Mesendoderm (in vitro differentiated cells): ENCODE measurements around the gene STAP2.
"Not testable (repeated sequence)": the region's sequence is repeated elsewhere in the genome, so short reads cannot be mapped to it uniquely, and the experiment has no call there.

Source experiments
- DNase-seq: peaks from one replicate; pipeline ENCODE4 v3.0.0; 2013
- H2AK5ac ChIP-seq: 2 replicates; pipeline ENCODE4 v1.6.1; 2013; ENCODE audit warnings: low read length, inconsistent platforms
- H2BK120ac ChIP-seq: 2 replicates; pipeline ENCODE4 v1.6.1; 2013; ENCODE audit warnings: low read depth, mild to moderate bottlenecking, low read length, moderate library complexity, mixed read lengths
- H2BK15ac ChIP-seq: replicated peaks from 2 replicates; pipeline ENCODE4 v1.6.1; 2013; ENCODE audit warnings: low read depth, mild to moderate bottlenecking, moderate library complexity
- H2BK5ac ChIP-seq: 2 replicates; pipeline ENCODE4 v1.6.1; 2013; ENCODE audit warnings: low read length, inconsistent platforms
- H3K18ac ChIP-seq: 2 replicates; pipeline ENCODE4 v1.6.1; 2013; ENCODE audit warnings: mild to moderate bottlenecking, low read length, mixed read lengths
- H3K23ac ChIP-seq: one replicate; pipeline ENCODE4 v1.6.1; 2013; ENCODE audit warnings: low read length
- H3K27ac ChIP-seq: 2 replicates; pipeline ENCODE4 v1.5.1; 2013; ENCODE audit warnings: low read depth, mild to moderate bottlenecking, inconsistent platforms, low read length, moderate library complexity
- H3K27me3 ChIP-seq: 2 replicates; pipeline ENCODE4 v1.6.1; 2013; ENCODE audit warnings: low read length, control low read depth, mild to moderate bottlenecking, inconsistent platforms; ENCODE audit not compliant: insufficient read depth, poor library complexity
- H3K36me3 ChIP-seq: 2 replicates; pipeline ENCODE4 v1.6.1; 2013; ENCODE audit warnings: low read length, inconsistent platforms; ENCODE audit not compliant: control insufficient read depth, insufficient read depth
- H3K4ac ChIP-seq: one replicate; pipeline ENCODE4 v1.6.1; 2013; ENCODE audit warnings: low read depth, mild to moderate bottlenecking, low read length, moderate library complexity
- H3K4me1 ChIP-seq: 2 replicates; pipeline ENCODE4 v1.6.1; 2013; ENCODE audit warnings: low read depth, low read length, inconsistent platforms; ENCODE audit not compliant: control insufficient read depth
- H3K4me2 ChIP-seq: 2 replicates; pipeline ENCODE4 v1.6.1; 2013; ENCODE audit warnings: low read length
- H3K4me3 ChIP-seq: 2 replicates; pipeline ENCODE4 v1.5.1; 2013; ENCODE audit warnings: mild to moderate bottlenecking, low read length
- H3K56ac ChIP-seq: one replicate; pipeline ENCODE4 v1.6.1; 2013; ENCODE audit warnings: low read length
- H3K79me1 ChIP-seq: 2 replicates; pipeline ENCODE4 v1.6.1; 2013; ENCODE audit warnings: low read length, inconsistent platforms
- H3K79me2 ChIP-seq: 2 replicates; pipeline ENCODE4 v1.6.1; 2013; ENCODE audit warnings: mild to moderate bottlenecking, low read length; ENCODE audit not compliant: control insufficient read depth, insufficient read depth
- H3K9ac ChIP-seq: 2 replicates; pipeline ENCODE4 v1.6.1; 2013; ENCODE audit warnings: low read length, inconsistent platforms
- H4K5ac ChIP-seq: one replicate; pipeline ENCODE4 v1.6.1; 2013; ENCODE audit warnings: low read length
- H4K8ac ChIP-seq: one replicate; pipeline ENCODE4 v1.6.1; 2013; ENCODE audit warnings: low read depth, mild to moderate bottlenecking, control low read depth, low read length, moderate library complexity
- WGBS: extraction: QIAGEN DNeasy Blood & Tissue Kit; methylation state at CpG from one replicate; pipeline ENCODE4 v1.1.7; 2013; ENCODE audit warnings: low lambda C conversion rate, missing lambda C conversion rate; ENCODE audit not compliant: insufficient coverage; ENCODE audit errors: extremely low coverage; 5-methylcytosine and 5-hydroxymethylcytosine counted together

The STAP2 gene

GRCh38 chr19:4354282-4354681 lies 15.7 kb upstream of the STAP2 start:
- no peak overlapping the region for H3K4me2 ChIP-seq
- no CpG with 5 or more reads among the region's 12 CpGs for WGBS
- H4K5ac ChIP-seq, result no peak overlapping the region
- H3K4me1 ChIP-seq, result no peaks in the 10 kb centered on the region
- H3K56ac ChIP-seq, result no peak overlapping the region
- H3K9ac ChIP-seq, result no peak overlapping the region
- H3K27ac ChIP-seq, result no peak overlapping the region
- H3K4me3 ChIP-seq, result no peak overlapping the region
- no peaks in the 10 kb centered on the region for H3K27me3 ChIP-seq
- H2AK5ac ChIP-seq, result no peak overlapping the region
- no peaks in the 10 kb centered on the region for H3K79me2 ChIP-seq
- H3K79me1 ChIP-seq, result no peaks in the 10 kb centered on the region
- no peak overlapping the region for H4K8ac ChIP-seq
- no peak overlapping the region for H3K18ac ChIP-seq
- no peak overlapping the region for H3K4ac ChIP-seq
- DNase-seq, result no peak
- no peak overlapping the region for H2BK120ac ChIP-seq
- H3K23ac ChIP-seq, result no peak overlapping the region
- no peak overlapping the region for H2BK5ac ChIP-seq
- peaks cover 3% of the 10 kb centered on the region for H3K36me3 ChIP-seq
- H2BK15ac ChIP-seq, result no peak overlapping the region

- H3K4me3 ChIP-seq, result no peak overlapping the region
- H3K36me3 ChIP-seq, result peaks cover 3% of the 10 kb centered on the region
- no CpG with 5 or more reads among the region's 9 CpGs for WGBS
- H3K9ac ChIP-seq, result no peak overlapping the region
- H3K4ac ChIP-seq, result no peak overlapping the region
- H4K5ac ChIP-seq, result no peak overlapping the region
- no peak overlapping the region for H3K27ac ChIP-seq
- H4K8ac ChIP-seq, result no peak overlapping the region
- no peak overlapping the region for H2BK120ac ChIP-seq
- no peak overlapping the region for H2BK5ac ChIP-seq
- H3K79me1 ChIP-seq, result no peaks in the 10 kb centered on the region
- DNase-seq, result peak; percentile 69
- no peak overlapping the region for H2BK15ac ChIP-seq
- no peaks in the 10 kb centered on the region for H3K79me2 ChIP-seq
- no peak overlapping the region for H3K23ac ChIP-seq
- no peaks in the 10 kb centered on the region for H3K27me3 ChIP-seq
- no peak overlapping the region for H3K18ac ChIP-seq
- no peaks in the 10 kb centered on the region for H3K4me1 ChIP-seq
- no peak overlapping the region for H3K56ac ChIP-seq
- H3K4me2 ChIP-seq, result no peak overlapping the region
- H2AK5ac ChIP-seq, result no peak overlapping the region
These were observed 14.1 kb upstream of the STAP2 start for GRCh38 chr19:4352701-4353121.

- no peak overlapping the region for H3K27ac ChIP-seq
- H3K4me1 ChIP-seq, result no peaks in the 10 kb centered on the region
- no peak overlapping the region for H2BK120ac ChIP-seq
- H3K79me2 ChIP-seq, result no peaks in the 10 kb centered on the region
- H3K4me2 ChIP-seq, result no peak overlapping the region
- H3K56ac ChIP-seq, result no peak overlapping the region
- no peak overlapping the region for H2AK5ac ChIP-seq
- no CpG with 5 or more reads among the region's 9 CpGs for WGBS
- no peak overlapping the region for H2BK15ac ChIP-seq
- no peaks in the 10 kb centered on the region for H3K79me1 ChIP-seq
- H3K4ac ChIP-seq, result no peak overlapping the region
- peaks cover 3% of the 10 kb centered on the region for H3K36me3 ChIP-seq
- H2BK5ac ChIP-seq, result no peak overlapping the region
- H3K27me3 ChIP-seq, result no peaks in the 10 kb centered on the region
- no peak for DNase-seq
- H4K8ac ChIP-seq, result no peak overlapping the region
- no peak overlapping the region for H4K5ac ChIP-seq
- no peak overlapping the region for H3K23ac ChIP-seq
- H3K4me3 ChIP-seq, result no peak overlapping the region
- no peak overlapping the region for H3K9ac ChIP-seq
- no peak overlapping the region for H3K18ac ChIP-seq
These were observed 12.1 kb upstream of the STAP2 start for GRCh38 chr19:4350726-4351125.

GRCh38 chr19:4350111-4350510 lies 11.5 kb upstream of the STAP2 start:
- no peak overlapping the region for H4K5ac ChIP-seq
- H3K4me2 ChIP-seq, result no peak overlapping the region
- no peak overlapping the region for H2BK15ac ChIP-seq
- no CpG with 5 or more reads among the region's 8 CpGs for WGBS
- peaks cover 3% of the 10 kb centered on the region for H3K36me3 ChIP-seq
- H3K4ac ChIP-seq, result no peak overlapping the region
- H4K8ac ChIP-seq, result no peak overlapping the region
- no peaks in the 10 kb centered on the region for H3K79me1 ChIP-seq
- H3K18ac ChIP-seq, result no peak overlapping the region
- no peak overlapping the region for H3K56ac ChIP-seq
- no peak overlapping the region for H2BK5ac ChIP-seq
- H3K4me1 ChIP-seq, result no peaks in the 10 kb centered on the region
- no peak overlapping the region for H2BK120ac ChIP-seq
- no peak overlapping the region for H3K9ac ChIP-seq
- no peaks in the 10 kb centered on the region for H3K27me3 ChIP-seq
- no peaks in the 10 kb centered on the region for H3K79me2 ChIP-seq
- no peak overlapping the region for H3K27ac ChIP-seq
- no peak overlapping the region for H2AK5ac ChIP-seq
- no peak overlapping the region for H3K23ac ChIP-seq
- no peak overlapping the region for H3K4me3 ChIP-seq
- no peak for DNase-seq

- not testable (repeated sequence) for H3K36me3 ChIP-seq, H3K27me3 ChIP-seq, H3K9ac ChIP-seq, H4K5ac ChIP-seq, DNase-seq, H3K23ac ChIP-seq, H3K4ac ChIP-seq, H2BK120ac ChIP-seq, H3K79me1 ChIP-seq, H3K56ac ChIP-seq, H3K4me3 ChIP-seq, H2BK15ac ChIP-seq, H3K4me2 ChIP-seq, H2AK5ac ChIP-seq, H3K27ac ChIP-seq, H3K18ac ChIP-seq, H2BK5ac ChIP-seq, H3K4me1 ChIP-seq, H3K79me2 ChIP-seq, H4K8ac ChIP-seq
- no CpG with 5 or more reads among the region's 16 CpGs for WGBS
These were observed 10.6 kb upstream of the STAP2 start for GRCh38 chr19:4349225-4349624.

GRCh38 chr19:4347521-4347920 lies 8.9 kb upstream of the STAP2 start:
- Histone ChIP-seq H2AK5ac (no peak overlapping the region), H3K36me3 (peaks cover 3% of the 10 kb centered on the region)

More at GRCh38 chr19:4347521-4347920, 8.9 kb upstream of the STAP2 start:
- no peak overlapping the region for H3K56ac ChIP-seq
- no peak overlapping the region for H3K4me2 ChIP-seq
- H2BK5ac ChIP-seq, result no peak overlapping the region
- H3K79me2 ChIP-seq, result no peaks in the 10 kb centered on the region
- peaks cover 2% of the 10 kb centered on the region for H3K79me1 ChIP-seq
- H3K23ac ChIP-seq, result no peak overlapping the region
- H3K9ac ChIP-seq, result no peak overlapping the region
- H3K4me3 ChIP-seq, result no peak overlapping the region
- H3K27me3 ChIP-seq, result no peaks in the 10 kb centered on the region
- H3K4me1 ChIP-seq, result no peaks in the 10 kb centered on the region
- H3K27ac ChIP-seq, result no peak overlapping the region
- H3K18ac ChIP-seq, result no peak overlapping the region
- DNase-seq, result no peak
- H3K4ac ChIP-seq, result no peak overlapping the region
- WGBS, result no CpG with 5 or more reads among the region's 6 CpGs
- no peak overlapping the region for H4K5ac ChIP-seq
- H2BK15ac ChIP-seq, result no peak overlapping the region
- no peak overlapping the region for H4K8ac ChIP-seq
- no peak overlapping the region for H2BK120ac ChIP-seq
